GM18526 (cell line): Measurements from ENCODE around the gene MBNL3.

Source experiments
- POLR2A ChIP-seq: IDR thresholded peaks from 3 replicates; pipeline ENCODE4 v1.6.1; 2011; ENCODE audit not compliant: insufficient read length; ENCODE audit errors: extremely low read depth

The MBNL3 gene

GRCh38 chrX:132369617-132370326 lies 119.1 kb downstream of the MBNL3 start:
- no peak for TF ChIP-seq POLR2A

GRCh38 chrX:132367984-132368383 lies 120.9 kb downstream of the MBNL3 start:
- no peak for TF ChIP-seq POLR2A

GRCh38 chrX:132367314-132367713 lies 121.5 kb downstream of the MBNL3 start:
- TF ChIP-seq POLR2A, result no peak

GRCh38 chrX:132365490-132365889 lies 123.3 kb downstream of the MBNL3 start:
- no peak for TF ChIP-seq POLR2A

- TF ChIP-seq POLR2A, result no peak
These were observed 124.5 kb downstream of the MBNL3 start for GRCh38 chrX:132364313-132364712.

GRCh38 chrX:132353430-132353829 lies 135.4 kb downstream of the MBNL3 start:
- TF ChIP-seq POLR2A, result no peak

- TF ChIP-seq POLR2A, result no peak
These were observed 152.7 kb downstream of the MBNL3 start for GRCh38 chrX:132336172-132336571.

- TF ChIP-seq POLR2A, result no peak
These were observed 155.5 kb downstream of the MBNL3 start for GRCh38 chrX:132333351-132333750.

- no peak for TF ChIP-seq POLR2A
These were observed 157.3 kb downstream of the MBNL3 start for GRCh38 chrX:132331532-132331931.

GRCh38 chrX:132331000-132331399 lies 157.8 kb downstream of the MBNL3 start:
- TF ChIP-seq POLR2A, result no peak

- TF ChIP-seq POLR2A, result no peak
These were observed 158.6 kb downstream of the MBNL3 start for GRCh38 chrX:132330156-132330729.
